Activated T-cell treated with anti-CD3 and anti-CD28 coated beads for 48 hours (primary cell): ENCODE measurements around the gene C22orf23.
A peak's percentile ranks its signal among the peaks of the same experiment; 100 is the strongest.

Experiments used
- DNase-seq: peaks from one replicate; pipeline ENCODE4 v3.0.0-alpha.2; 2020; ENCODE audit warnings: low read depth

Gene C22orf23

DNA sequence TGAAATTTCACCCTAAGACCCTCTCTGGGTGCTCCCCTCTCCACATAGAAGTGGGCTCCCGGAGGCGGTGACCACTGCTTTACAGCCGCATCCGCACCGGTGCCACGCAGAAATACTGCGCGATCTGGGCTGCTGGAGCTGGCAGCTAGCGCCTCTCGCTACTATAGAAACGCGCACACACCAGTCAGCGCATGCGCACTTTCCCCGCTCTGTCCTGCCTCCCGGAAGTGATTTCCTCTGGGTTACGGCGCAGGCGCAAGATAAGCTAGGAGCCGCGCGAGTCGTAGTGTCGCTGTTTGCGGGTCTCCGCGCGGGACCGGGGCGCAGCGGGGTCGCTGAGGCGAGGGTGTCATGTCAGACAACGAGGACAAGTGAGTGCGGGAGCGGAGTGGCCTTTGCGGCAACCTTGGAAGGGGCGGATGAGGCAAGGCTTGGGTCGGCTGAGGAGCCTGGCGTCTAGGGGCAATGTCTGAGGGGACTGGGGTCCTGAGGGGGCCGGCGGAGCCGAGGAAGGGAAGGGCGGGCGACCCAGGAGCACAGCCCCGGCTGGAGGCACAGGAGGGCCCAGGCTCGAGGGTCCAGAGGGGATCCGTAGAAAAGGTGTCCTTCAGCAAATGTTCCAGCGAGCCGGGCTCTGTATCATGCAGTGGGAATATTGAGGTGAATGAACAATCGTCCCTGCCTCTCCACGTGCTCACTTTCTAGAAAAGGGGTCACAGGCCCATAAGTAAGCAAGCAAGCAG lies at the start of gene C22orf23, which contains the start of gene POLR2F:
Gene C22orf23, minus strand, starts transcription at position 165 of the 743 bp plus-strand sequence. CDS start 452 bp downstream, outside the sequence.
Gene POLR2F, plus strand, starts transcription at position 263 of the 743 bp plus-strand sequence. Its CDS starts 89 bp downstream, at position 352.
- peak; percentile 93 for DNase-seq

DNA sequence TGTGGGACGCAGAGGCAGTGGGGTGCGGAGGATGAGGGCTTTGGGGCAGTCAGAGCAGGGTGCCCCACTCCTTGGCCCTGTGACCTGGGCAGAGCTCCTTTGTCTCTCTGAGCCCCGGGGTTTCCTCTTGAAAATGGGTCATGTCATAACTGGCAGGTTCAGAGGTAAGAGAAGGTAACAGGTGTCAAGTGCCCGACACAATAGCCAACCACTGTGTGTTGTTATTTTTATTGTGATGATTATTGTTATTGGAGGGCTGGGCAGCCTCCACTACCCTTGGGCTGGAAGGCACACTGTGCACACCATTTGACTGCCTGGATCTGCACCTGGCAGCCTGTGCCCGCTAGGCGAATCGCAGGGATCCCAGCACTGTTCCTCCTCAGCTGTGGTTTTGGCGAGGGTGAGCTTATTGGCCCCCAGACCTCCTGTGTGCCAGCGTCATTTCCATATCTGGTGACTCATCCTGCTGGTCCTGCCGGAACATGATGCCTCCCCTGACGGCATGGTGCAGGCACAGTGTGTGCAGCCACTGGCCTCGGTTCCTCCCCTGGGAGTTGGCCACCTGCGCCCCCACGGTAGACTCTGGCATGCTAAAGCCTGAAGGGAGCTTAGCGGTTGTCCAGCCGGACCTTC lies 46.4 kb upstream of the C22orf23 start:
- no peak for DNase-seq

DNA sequence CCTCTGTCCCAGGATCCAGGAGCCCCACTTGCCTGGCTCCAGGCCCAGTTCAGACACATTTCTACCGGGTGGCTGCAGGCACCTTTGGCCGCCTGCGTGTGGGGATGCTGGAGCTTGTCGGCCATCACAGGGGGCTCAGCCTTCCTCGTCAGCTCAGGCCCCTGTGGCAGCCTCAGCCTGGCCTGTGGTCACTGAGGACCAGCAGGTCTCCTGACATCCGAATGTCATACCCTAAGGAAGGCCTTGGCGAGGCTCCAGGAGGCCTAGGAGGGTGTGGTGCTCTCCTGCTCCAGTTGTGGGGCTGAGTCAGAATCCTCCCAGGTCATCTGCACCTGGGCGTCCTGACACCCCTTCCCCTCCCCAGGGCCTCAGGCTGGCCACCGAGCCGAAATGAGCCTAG lies 45.8 kb upstream of the C22orf23 start:
- DNase-seq: no peak

DNA sequence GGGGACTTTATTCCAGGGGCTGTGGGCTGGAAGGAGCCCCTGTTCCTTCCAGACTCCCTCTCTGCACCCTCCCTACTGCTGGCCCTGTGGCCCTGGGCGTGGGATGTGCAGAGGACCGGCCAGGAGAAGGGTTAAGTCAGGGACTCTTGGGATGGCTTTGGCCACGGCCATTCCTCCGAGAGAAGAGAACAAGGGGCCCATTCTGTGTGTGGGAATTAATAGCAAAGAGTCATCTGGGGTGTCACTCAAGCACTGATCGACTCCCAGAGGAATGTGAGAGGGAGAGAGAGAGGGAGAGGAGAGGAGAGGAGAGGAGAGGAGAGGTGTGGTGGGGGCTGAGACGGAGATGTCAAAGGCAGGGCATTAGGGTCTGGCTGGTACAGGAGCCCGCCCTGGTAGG lies 45.1 kb upstream of the C22orf23 start:
- DNase-seq: no peak

DNA sequence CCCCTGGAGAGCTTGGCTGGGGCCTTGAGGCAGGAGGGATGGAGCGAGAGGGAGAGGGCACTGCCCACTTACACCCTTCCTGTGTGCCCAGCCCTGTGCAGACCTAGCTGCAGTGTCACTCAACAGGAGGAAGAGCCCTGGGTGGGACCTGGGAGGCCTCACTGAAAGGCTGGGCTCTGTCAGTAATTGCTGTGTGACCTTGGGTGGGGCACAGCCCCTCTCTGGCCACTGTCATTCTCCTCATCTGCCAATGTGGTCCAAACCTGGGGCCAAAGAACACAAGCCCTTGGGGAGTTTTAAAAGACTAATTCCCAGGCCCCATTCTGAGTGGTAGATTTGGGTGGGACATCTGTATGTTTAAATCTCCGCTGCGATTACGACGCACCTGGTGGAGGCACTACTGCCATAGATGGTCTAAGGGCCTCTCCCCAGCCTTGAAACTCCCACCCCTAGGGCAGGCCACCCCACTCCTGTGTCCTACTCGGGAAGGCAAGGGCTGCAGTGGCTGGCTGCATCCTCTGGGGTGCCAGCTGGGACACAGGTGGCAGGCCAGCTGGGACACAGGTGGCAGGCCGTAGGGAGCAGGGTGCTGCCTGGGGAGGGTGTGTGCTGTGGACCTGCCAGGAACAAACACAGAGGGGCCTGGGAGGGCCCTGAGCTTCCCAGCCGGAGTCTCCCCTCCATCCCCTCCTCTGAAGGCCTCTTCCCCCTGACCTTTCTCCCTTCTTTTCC lies 43.3 kb upstream of the C22orf23 start:
- DNase-seq: no peak

DNA sequence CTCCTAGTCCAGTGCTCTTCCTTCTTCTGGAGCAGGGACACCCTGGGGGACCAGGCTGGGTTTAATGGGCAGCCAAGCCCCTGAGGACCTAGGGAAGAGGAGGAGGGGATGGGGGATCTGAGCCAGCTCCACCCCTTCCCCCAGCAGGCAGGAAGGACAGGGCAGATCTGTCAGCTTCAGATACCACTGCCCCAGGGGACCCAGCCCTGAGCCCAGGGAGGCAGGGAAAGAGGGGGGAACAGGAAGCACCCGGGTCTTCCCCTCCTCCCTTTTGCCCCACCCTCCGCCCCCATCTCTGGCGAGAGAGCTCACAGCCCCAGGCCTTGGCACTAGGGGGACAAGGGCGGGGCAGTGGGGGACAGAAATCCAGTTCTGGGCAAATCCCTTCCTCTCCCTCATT lies 42.7 kb upstream of the C22orf23 start:
- DNase-seq: no peak

DNA sequence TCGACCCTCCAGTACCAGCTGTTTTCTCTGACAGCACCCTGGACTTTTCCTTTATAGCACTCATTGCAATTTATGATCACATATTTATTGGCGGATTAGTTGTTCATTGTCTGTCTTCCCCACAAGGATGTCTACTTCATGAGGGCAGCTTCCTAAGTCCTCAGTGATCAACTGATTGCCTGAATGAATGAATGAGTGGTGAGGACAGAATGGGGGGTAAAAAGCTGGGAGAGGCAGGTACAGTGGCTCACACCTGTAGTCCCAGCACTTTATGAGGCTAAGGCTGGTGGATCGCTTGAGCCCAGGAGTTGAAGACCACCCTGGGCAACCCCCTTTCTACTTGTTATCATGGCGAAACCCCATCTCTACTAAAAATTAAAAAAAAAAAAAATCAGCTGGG lies 42.1 kb upstream of the C22orf23 start:
- no peak for DNase-seq

DNA sequence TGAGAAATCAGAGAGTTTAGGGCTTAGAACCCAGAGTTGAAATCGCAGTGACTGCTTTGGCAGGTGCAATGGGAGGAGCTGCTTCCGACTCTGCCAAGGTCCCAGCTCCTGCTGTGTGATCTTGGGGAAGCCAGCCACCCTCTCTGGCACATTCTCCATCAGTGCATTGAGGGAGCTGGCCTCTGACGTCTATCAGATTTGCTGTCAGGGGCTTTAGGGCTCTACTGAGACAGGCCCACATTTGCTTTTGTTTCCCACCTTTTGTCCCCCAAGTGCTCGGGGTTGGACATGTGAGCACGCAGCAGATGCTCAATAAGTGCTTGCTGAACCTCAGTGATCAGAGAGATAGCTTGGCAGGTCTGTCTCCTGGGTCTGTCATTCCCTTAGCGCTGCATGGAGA lies 41.6 kb upstream of the C22orf23 start:
- no peak for DNase-seq

DNA sequence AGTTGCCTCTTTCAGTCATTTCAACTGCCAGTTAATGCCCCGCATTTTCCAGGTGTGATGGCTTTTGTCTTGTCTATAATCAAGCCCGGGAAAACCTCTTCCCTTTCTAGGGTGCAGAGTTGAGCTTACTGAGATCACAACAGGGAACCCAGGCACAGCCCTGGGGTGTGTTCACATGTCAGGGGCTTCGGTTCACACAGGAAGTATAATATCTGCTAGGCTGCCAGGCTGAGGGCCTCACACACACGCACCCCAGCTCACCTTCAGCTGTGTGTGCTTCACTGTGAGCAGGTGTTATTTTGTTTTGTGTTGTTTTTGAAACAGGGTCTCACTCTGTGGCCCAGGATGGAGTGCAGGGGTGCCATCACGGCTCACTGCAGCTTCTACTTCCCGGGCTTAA lies 40.6 kb upstream of the C22orf23 start:
- no peak for DNase-seq

DNA sequence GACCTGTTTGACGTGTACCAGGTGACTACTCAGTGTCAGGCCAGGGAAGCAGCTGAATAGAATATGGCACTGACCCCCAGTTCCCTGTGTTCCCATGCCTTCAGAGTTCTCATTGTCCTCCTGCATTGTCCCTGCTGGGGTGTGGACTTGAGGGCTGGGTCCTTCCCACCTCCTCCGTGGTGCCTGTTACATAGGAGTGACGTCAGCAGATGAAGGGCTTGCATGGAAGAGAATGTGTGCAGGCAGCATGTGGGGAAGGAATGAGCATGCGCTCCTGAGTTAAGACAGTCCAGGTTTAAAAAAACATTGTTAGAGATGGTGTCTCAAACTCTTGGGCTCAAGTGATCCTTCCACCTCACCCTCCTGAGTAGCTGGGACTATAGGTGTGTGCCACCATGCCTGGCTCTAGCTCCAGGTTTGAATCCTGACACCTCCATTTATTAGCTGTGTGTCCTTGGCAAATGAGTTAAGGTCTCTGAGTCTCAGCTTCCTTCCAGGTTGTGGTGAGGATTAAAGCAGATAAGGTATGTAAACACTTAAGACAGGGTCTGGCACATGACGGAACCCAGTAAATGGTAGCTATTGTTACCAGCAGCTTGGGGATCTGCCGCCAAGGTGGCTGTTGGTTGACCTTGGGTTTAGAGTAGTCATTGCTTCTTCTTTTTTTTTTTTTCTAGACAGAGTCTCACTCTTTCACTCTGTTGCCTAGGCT lies 38.5 kb upstream of the C22orf23 start:
- no peak for DNase-seq

DNA sequence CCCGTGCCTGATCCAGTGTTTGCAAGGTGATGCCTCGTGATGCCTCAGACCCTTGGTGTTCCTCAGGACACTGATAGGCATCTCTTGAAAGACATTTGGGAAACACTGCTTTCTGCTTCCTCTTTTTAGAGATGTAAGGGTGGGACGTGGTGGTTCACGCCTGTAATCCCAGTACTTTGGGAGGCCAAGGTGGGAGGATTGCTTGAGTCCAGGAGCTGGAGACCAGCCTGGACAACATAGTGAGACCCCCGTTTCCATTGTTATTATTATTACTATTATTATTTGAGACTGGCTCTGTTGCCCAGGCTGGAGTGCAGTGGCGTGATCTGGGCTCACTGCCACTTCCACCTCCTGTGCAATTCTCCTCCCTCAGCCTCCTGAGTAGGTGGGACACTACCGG lies 37.5 kb upstream of the C22orf23 start:
- DNase-seq: no peak

DNA sequence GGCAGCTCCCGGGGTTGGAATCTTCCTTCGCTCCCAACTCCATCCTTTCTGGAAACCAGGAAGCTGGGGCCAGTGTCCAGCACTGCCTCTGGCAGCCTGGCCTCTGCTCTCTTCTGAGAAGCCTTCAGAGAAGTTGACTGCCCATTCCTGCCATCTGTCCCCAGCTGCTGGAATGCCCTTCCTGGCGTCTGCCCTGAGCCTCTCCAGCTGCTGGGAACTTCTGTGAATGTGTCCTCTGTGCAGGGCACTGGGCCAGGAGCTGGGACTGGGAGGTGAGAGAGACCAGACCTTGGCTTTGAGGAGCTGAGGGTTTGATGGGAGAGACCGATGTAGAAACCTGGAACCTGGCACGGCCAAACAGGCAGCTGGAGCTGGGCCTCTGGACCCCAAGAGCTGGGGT lies 36.9 kb upstream of the C22orf23 start:
- DNase-seq: no peak

DNA sequence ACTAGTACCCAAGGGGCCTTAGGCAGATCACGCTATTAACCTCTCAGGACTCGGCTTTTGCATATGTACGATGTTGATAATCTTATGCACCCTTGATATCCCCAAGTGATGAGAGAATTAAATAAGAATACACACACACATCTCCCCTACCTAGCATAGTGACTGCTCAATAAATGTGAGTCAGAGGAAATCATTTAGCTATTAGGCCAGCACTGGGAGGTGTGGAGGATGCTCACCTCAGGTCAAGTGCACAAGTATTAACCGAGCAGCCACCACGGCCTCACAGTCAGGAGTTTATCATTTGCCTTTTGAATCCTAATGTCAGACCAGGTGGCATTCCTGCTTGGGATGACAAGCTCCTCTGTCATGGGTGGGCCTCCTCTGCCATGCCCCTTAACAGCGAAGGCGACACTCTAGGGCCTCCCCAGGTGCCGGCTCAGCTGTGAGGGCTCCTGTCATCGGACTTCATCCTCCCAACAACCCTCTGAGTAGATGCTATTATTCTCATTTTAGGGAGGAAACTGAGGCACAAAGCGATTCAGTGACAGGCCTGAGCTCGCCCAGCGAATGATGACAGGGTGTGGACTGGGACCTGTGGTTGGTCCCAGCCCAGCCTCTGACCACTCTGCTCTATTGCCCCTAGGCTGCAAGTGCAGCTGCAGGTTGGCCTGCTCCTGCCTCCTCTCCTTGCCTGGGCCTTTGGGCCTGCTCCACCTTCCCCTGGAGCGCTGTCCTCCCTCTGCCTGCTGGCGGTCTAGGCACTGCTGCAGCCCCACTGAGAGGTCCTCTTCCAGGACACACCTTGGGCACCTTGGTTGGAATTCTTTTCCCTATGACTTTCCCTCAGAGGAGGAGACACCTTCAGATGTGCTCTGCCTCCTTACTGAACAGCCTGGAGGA lies 36.0 kb upstream of the C22orf23 start:
- DNase-seq: no peak

DNA sequence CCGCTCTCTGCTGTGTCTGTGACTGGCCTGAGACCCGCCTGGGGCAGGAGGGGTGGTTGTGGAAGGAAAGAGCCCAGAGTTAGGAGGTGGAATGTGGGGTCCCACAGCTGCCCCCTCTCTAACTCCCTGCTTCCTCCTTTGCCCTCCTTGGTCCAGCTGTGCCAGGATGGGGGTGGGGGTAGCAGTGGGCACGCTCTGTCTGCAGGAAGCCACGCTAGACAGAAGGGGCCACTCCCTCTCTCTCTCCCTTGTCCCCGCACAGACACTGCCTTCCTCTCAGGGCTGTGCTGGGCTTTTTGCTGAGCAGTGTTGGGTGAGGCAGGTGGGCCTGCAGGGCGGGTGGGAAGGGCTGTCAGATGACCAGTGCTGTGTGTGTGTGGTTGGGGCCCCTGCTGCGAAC lies 33.0 kb upstream of the C22orf23 start:
- no peak for DNase-seq

DNA sequence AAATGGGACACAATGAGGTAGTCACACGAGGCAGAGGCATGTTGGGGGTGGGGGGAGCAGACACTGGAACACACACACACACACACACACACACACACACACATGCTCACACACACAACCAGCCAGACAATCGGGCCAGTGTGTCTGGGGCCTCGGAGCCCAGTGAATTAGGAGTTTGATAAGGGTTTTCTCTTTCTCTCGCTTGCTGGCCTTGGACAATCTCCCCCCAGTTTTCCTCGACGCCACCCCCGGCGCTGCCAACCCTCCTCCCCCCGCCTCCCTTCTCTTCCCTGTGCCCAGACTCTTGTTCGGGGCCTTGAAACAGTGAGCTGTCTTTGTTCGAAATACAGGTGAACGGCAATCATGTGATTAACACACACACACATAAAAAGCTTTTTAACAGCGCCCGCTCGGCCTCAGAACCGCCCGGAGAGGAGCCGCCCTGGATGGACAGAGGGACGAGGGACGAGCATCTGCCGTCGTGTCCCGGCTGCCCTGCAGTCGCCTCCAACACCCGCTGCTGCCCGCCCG lies 32.4 kb upstream of the C22orf23 start:
- no peak for DNase-seq

DNA sequence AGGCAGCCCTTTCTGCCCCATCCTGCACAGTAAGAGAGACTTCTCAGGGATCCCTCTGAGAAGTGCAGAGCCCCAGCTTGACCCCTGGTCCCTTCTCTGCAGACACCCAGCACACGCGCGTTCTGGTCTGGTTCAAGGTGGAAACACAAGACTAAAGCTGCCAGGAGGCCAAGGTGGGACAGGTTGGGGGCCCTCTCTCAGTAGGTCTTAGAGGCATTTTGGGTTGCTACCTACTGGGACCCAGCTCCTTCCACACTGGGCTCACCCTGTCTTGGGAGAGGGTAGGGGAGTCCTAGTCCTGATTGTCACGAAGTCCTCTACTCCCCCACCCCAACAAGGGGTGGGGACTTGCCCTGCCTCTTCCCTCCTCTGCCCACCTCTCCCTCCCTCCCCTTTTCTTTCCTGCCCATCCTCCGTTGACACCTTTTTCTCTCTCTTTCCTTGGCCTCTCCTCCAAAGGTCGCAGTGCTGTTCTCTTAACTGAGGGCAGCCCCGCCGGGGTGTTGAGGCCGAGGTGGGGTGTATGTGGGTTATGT lies 31.7 kb upstream of the C22orf23 start:
- DNase-seq: no peak

DNA sequence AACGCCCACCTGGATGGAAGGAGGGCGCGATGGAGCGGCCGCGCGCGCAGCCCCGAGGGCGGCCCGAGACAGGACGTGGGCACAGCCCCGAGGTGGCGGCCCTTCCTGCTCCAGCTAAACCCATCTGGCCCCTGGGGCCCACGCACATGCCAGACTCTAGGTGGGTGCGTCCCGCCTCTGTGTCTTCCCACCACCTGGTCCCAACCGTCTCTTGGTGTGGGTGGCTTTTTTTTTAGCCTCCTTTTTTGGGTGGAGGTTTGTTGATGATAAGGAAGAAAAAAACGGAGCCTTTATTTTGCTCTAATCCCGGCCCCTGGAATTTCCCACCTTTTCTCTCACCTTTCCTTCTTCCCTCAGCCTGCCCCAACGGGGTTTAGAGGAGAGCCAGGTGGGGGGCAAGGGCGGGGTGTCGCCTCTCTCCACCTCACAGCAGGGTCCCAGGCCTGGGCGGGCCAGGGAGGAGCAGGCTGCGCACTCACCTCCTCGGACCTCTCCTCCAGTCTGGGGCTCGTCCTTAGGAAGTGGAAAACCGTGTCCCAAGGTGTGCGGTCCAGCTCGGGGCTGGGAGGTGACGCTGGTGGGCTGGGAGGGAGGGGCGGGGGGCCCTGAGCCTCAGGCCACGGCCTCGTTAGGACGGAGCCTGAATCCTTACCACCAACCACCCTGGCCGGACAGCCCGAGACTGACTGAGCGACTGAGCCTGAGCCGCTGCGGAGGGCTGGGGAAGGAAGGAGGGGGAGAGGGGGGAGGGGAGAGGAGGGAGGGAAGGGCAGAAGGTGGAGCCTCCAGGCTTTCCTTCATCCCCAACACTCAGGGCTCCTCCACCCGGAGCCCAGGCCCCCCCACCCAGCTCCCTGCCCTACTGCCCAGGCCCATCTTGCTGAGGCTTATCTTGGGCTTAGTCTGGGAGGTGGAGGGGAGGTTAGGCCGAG lies 30.7 kb upstream of the C22orf23 start, which contains the start of gene SOX10:
Gene SOX10, minus strand, starts transcription at position 696 of the 932 bp plus-strand sequence. CDS start 771 bp downstream, outside the sequence.
- DNase-seq: no peak

DNA sequence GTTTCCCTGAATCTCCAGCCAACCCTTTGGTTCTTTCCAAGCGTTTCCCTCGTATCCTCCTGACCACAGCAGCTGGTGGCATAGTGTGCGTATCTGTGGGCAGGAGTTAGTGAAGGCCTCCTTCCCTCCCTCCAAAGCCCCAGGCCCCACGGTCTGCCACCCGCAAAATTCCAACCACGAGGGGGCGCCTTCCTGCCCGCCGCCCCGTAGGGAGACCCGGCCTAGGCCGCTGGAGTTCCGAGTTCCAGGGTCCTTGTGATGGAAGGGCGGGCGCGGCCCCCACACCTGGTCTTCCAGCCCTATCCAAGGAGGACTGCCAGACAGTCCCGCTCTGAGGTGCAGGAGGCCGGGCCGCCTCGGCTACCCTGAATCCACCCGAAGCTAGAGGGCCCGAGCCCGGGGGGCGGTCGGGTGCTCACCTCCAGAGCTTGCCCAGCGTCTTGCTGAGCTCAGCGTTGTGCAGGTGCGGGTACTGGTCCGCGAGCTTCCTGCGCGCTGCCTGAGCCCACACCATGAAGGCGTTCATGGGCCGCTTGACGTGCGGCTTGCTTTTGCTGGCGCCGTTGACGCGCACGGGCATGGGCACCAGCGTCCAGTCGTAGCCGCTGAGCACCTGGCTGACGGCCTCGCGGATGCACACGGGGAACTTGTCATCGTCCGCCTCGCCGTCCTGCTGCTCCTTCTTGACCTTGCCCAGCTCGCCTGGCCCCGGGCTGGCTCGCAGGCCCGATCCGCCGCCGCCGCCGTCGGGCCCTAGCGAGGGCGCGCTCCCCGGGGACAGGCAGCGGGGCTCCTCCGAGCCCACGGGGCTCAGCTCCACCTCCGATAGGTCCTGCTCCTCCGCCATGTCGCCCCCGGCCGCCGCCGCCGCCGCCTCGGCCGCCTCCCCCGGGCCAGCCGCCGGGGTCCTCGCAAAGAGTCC lies 29.8 kb upstream of the C22orf23 start:
- no peak for DNase-seq
